CD4-positive, alpha-beta T cell treated with Interleukin-4 for 1 hour (primary cell): ENCODE results near the gene MKKS.
"Not testable (repeated sequence)": the region's sequence is repeated elsewhere in the genome, so short reads cannot be mapped to it uniquely, and the experiment has no call there.

ENCODE experiments used
- DNase-seq, 2 donors: peaks; one replicate each; pipeline ENCODE4 v3.0.0-alpha.2; 2020 to 2022

MKKS gene

DNA sequence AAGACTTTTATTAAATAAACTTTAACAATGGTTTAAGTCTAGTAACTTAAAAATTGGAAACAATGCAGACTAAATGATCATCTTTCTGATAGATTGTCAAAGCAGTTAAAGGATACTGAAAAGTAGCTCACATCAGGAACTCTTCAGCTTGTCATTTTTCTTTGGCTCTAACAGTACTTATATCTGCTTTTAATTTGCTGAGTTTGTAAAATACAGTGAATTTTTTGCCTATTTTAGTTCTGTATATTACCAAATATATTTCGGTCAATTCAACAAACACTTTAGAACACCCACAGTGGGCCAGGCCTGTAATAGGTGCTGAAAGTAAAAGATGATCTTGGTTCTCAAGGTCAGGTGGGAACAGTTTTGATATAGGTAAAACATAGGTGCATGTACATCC, 22.3 kb downstream of the MKKS start:
- DNase-seq: no peak

GRCh38 chr20:10408108-10408813, 25.8 kb downstream of the MKKS start:
- DNase-seq: no peak

DNA sequence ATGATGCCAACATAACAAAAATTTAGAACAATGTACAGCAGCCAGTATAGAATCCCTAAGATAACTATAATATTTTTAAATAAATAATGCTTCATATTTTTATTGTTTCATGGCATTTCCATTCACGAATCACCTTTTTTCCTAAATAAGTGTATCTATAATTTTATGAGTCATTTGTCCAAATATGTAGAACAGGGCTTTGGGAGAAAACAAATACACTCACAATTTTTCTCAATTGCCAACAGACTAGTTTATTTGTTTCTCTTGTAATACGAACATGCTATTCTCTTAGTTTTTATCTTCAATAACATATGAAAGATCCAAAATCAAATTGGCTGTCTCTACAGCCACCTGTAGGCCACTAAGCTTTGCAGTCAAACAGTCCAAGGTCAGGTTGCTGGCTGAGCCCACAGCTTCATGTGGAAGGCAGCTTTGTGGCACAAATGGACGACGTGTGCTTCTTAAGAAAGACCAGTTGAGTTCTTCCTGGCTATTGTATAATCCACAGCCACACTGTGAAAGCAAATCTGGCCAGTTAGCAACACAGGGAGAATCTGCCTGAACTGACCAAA, 29.0 kb downstream of the MKKS start:
- no peak for DNase-seq

DNA sequence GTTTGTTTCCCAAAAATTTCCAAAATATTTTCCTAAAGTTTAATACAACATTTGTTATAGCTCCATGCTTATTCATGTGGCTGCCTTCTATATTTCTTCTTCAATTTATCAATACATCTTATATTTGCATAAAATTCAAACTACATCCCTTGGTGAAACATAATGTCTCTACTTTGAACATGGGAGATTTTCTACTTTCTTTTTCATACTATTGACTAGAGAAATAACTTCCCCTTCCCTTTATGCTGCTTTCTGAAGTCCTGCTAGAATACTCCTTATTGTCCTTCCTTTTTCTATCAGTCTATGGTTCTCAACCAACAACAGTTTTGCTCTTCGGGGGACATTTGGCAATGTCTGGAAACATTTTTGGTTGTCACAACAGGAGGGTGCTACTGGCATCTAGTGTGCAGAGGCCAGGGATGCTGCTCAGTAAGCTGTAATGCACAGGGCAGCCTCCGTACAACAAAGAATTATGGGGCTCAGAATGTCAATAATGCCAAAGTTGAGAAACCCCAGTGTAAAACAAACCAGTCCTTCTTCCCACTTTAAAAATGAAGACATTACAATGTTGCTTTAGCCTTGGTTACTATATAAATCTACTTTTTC, 29.9 kb downstream of the MKKS start:
- DNase-seq: no peak

- DNase-seq: no peak
Observed at GRCh38 chr20:10402938-10403608, 30.9 kb downstream of the MKKS start.

DNA sequence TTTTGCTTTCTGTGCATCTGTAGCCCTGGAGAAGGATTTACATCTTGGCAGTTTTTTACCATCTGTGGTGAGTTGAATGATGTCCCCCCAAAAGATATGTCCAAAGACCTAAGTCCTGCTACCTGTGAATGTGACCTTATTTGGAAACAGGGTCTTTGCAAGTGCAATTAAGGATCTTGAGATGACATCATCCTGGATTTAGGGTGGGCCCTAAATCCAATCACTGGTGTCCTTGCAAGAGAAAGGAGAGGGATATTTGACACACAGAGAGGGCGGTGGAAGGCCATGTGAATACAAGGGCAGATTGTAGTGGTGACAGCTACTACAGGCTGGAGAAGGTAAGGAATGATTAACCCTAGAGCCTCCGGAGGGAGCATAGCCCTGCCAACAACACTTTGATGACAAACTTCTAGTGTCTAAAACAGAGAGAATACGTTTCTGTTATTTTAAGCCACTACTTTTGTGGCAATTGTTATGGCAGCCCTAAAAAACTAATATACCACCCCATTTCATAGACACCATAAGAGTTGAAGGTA, 35.1 kb downstream of the MKKS start:
- no peak for DNase-seq

GRCh38 chr20:10394752-10395151, 39.3 kb downstream of the MKKS start:
- DNase-seq: not testable (repeated sequence)

GRCh38 chr20:10390709-10391108, 43.3 kb downstream of the MKKS start:
- no peak for DNase-seq

- DNase-seq: no peak
Observed at GRCh38 chr20:10388597-10388996, 45.4 kb downstream of the MKKS start.

- no peak for DNase-seq
Observed at GRCh38 chr20:10387686-10388085, 46.3 kb downstream of the MKKS start.

DNA sequence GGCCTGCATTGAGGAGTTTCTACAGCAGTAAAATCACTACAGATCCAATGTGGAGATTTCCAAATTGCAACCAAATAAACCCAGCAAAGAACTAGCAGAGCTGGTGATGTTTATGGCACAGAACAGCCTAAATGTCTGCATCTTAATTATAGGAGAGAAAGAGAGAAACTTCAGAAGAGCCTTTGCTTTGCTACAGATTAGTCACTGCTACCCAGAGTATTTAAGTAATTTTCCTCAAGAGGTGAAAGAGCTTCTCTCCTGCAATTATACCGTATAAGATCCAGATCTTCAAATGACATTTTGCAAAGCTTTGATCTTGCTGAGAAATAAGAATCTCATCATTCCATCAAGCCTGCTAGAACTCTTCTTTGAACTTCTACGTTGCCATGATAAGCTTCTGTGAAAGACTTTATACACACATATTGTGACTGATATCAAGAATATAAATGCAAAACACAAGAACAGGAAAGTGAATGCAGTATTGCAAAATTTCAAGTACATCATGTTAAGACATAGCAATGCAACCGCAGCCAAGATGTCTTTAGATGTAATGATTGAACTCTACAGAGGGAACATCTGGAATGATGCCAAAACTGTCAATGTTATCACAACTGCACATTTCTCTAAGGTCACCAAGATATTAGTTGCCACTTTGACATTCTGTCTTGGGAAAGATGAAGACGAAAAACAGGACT, 48.0 kb downstream of the MKKS start:
- no peak for DNase-seq

- DNase-seq: peak in 1 of 2 donors; percentile 5
Observed at GRCh38 chr20:10381477-10381876, 52.5 kb downstream of the MKKS start.

DNA sequence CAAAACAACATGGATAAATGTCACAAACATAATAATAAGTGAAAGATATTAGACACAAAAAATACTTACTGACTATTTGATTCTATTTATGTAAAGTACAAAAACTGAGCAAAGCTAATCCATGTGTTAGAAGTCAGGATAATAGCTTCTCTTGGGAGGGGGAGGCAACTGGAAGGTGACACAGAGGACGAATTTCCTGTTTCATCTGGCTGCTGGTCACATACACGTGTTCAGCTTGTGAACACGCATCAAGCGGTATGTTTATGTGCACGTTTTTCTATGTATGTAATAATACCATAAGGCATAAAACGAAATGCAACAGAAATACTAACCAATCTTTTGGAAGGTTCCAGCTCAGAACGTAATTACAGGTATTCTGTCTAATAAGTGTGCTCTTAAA, 54.3 kb downstream of the MKKS start:
- no peak for DNase-seq

GRCh38 chr20:10376270-10377075, 57.5 kb downstream of the MKKS start:
- no peak for DNase-seq

DNA sequence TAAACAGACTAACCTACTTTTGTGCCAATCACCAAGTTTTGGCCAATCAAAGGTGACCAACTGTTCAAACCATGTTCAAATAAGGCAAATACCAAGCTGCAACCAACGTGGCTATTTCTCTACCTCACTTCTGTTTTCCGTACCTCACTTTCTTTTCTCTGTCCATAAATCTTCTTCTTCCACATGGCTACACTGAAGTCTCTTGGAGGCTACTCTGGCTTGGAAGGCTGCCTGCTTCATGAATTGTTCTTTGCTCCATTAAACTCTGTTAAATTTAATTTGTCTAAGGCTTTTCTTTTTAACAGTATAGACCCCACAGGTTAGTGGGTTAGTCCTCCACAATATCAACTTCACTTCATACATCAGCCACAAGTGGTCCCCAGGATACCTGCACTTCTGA, 58.8 kb downstream of the MKKS start:
- DNase-seq: no peak

- no peak for DNase-seq
Observed at GRCh38 chr20:10374036-10374435, 60.0 kb downstream of the MKKS start.

GRCh38 chr20:10371467-10371866, 62.6 kb downstream of the MKKS start:
- no peak for DNase-seq

DNA sequence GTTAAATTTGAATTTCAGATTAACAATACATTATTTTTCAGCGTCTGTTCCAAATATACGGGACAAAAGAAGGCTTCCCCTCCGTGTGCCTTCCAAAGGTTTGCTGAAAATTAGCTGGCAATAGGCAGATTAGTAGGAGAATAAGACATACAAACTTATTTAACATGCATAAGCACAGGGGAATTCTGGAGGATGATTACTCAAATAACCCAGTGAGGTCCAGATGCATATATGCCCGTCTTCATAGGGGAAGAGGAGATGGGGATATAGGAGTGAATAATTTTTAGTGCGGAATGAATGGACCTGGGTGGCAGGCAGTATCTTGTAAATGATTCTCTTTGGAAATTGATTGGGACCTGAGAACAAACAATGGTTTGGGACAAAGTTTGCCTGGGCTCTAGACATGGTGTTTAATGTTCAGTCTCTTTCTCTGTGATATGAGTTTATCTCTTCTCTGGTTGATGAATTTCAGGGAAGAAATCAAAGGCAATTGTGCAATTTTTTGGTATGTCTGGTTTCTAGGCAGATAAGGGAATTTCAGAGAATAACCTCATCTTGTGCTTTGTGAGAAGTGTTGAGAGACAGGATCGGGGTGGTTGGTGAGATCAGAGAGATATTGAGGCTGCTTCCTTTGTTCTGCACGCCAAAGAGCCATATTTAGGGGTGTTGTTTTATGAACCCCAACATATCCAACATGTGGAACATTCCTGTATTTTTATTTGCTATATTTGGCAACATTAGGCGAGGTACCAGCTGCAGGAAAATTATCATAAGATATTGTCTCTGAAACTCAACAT, 63.7 kb downstream of the MKKS start:
- DNase-seq: no peak

DNA sequence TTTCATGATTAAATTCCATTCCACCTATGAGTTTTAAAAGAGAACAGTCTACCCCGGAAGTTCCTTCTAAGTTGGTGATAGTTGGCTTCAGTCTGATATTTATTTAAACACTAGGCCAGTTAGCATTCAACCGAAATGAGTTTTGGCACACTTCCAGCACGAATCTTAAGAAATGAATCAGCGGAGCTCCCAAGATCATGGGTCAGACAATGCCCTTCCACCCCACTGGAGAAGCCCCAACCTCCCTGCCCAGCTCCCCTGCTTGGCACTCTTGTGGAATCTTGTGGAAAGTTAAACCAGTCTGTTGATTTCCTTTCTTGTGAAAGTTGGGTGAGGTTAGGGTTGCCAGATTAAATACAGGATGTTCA, 64.3 kb downstream of the MKKS start:
- DNase-seq: no peak

- no peak for DNase-seq
Observed at GRCh38 chr20:10368702-10369041, 65.3 kb downstream of the MKKS start.

GRCh38 chr20:10367943-10368701, 65.9 kb downstream of the MKKS start:
- DNase-seq: no peak
